Trophoblast cell (in vitro differentiated cells and primary cell): ENCODE measurements around the gene BRD9.
A peak's percentile ranks its signal among the peaks of the same experiment; 100 is the strongest.
"Not testable (repeated sequence)": the region's sequence is repeated elsewhere in the genome, so short reads cannot be mapped to it uniquely, and the experiment has no call there.

Experiments used
- DNase-seq, 2 donors: peaks; one replicate each; pipeline ENCODE4 v3.0.0-alpha.2; 2016
- H2AFZ ChIP-seq: 2 replicates; pipeline ENCODE4 v1.6.1; 2013; ENCODE audit warnings: low read length, moderate library complexity, mild to moderate bottlenecking; ENCODE audit not compliant: insufficient read depth, poor library complexity
- H2AK5ac ChIP-seq: 2 replicates; pipeline ENCODE4 v1.6.1; 2013; ENCODE audit warnings: mild to moderate bottlenecking, low read length
- H2BK120ac ChIP-seq: 2 replicates; pipeline ENCODE4 v1.6.1; 2013; ENCODE audit warnings: low read length, mild to moderate bottlenecking, moderate library complexity; ENCODE audit not compliant: insufficient read depth, poor library complexity
- H2BK12ac ChIP-seq: 2 replicates; pipeline ENCODE4 v1.6.1; 2013; ENCODE audit warnings: mild to moderate bottlenecking, low read length, moderate library complexity
- H2BK5ac ChIP-seq: 2 replicates; pipeline ENCODE4 v1.6.1; 2013; ENCODE audit warnings: low read length, low read depth, moderate library complexity, mild to moderate bottlenecking; ENCODE audit not compliant: poor library complexity
- H3K14ac ChIP-seq: 2 replicates; pipeline ENCODE4 v1.6.1; 2013; ENCODE audit warnings: mild to moderate bottlenecking, low read length
- H3K18ac ChIP-seq: 2 replicates; pipeline ENCODE4 v1.6.1; 2013; ENCODE audit warnings: mild to moderate bottlenecking, low read length
- H3K23ac ChIP-seq: 2 replicates; pipeline ENCODE4 v1.6.1; 2013; ENCODE audit warnings: low read length
- H3K27ac ChIP-seq: 2 replicates; pipeline ENCODE4 v1.5.1; 2013; ENCODE audit warnings: low read depth, mild to moderate bottlenecking, inconsistent platforms, low read length, moderate library complexity
- H3K27me3 ChIP-seq: 2 replicates; pipeline ENCODE4 v1.6.1; 2013; ENCODE audit warnings: inconsistent platforms, mild to moderate bottlenecking, low read length, moderate library complexity; ENCODE audit not compliant: insufficient read depth
- H3K36me3 ChIP-seq, 2 experiments: 1 replicate in 1 of 2; 2 replicates in 1 of 2; pipeline ENCODE4 v1.6.1; 2013; ENCODE audit warnings: low read length in 2 of 2, mild to moderate bottlenecking in 2 of 2, moderate library complexity in 1 of 2; ENCODE audit not compliant: insufficient read depth in 2 of 2, control insufficient read depth in 1 of 2
- H3K4ac ChIP-seq: 2 replicates; pipeline ENCODE4 v1.6.1; 2013; ENCODE audit warnings: low read depth, mild to moderate bottlenecking, low read length, moderate library complexity
- H3K4me1 ChIP-seq, 2 experiments: 1 replicate in 1 of 2; 2 replicates in 1 of 2; pipeline ENCODE4 v1.6.1; 2013; ENCODE audit warnings: low read length in 2 of 2, mild to moderate bottlenecking in 2 of 2, moderate library complexity in 1 of 2; ENCODE audit not compliant: insufficient read depth in 2 of 2, control insufficient read depth in 1 of 2
- H3K4me2 ChIP-seq: 2 replicates; pipeline ENCODE4 v1.6.1; 2013; ENCODE audit warnings: inconsistent platforms, mild to moderate bottlenecking, low read length, moderate library complexity
- H3K4me3 ChIP-seq: 2 replicates; pipeline ENCODE4 v1.5.1; 2013; ENCODE audit warnings: mild to moderate bottlenecking, low read depth, low read length, inconsistent platforms
- H3K79me1 ChIP-seq: one replicate; pipeline ENCODE4 v1.6.1; 2013; ENCODE audit warnings: low read length
- H3K79me2 ChIP-seq: 2 replicates; pipeline ENCODE4 v1.6.1; 2013; ENCODE audit warnings: low read length, mild to moderate bottlenecking; ENCODE audit not compliant: control insufficient read depth, insufficient read depth, poor library complexity
- H3K9ac ChIP-seq: 2 replicates; pipeline ENCODE4 v1.6.1; 2013; ENCODE audit warnings: mild to moderate bottlenecking, low read length
- H3K9me3 ChIP-seq: 2 replicates; pipeline ENCODE4 v1.6.1; 2013; ENCODE audit warnings: low read depth, mild to moderate bottlenecking, control low read depth, inconsistent platforms, low read length; ENCODE audit not compliant: insufficient read depth
- H4K12ac ChIP-seq: 2 replicates; pipeline ENCODE4 v1.6.1; 2013; ENCODE audit warnings: low read depth, mild to moderate bottlenecking, low read length, moderate library complexity
- H4K8ac ChIP-seq: 2 replicates; pipeline ENCODE4 v1.6.1; 2013; ENCODE audit warnings: low read depth, mild to moderate bottlenecking, low read length, moderate library complexity
- H4K91ac ChIP-seq: one replicate; pipeline ENCODE4 v1.6.1; 2013; ENCODE audit warnings: low read depth, mild to moderate bottlenecking, low read length, moderate library complexity
- WGBS: extraction: QIAGEN DNeasy Blood & Tissue Kit; methylation state at CpG from one replicate; pipeline ENCODE4 v1.1.7; 2013; ENCODE audit warnings: missing lambda C conversion rate; ENCODE audit not compliant: insufficient read length, insufficient coverage; ENCODE audit errors: extremely low coverage; 5-methylcytosine and 5-hydroxymethylcytosine counted together

The BRD9 gene

DNA sequence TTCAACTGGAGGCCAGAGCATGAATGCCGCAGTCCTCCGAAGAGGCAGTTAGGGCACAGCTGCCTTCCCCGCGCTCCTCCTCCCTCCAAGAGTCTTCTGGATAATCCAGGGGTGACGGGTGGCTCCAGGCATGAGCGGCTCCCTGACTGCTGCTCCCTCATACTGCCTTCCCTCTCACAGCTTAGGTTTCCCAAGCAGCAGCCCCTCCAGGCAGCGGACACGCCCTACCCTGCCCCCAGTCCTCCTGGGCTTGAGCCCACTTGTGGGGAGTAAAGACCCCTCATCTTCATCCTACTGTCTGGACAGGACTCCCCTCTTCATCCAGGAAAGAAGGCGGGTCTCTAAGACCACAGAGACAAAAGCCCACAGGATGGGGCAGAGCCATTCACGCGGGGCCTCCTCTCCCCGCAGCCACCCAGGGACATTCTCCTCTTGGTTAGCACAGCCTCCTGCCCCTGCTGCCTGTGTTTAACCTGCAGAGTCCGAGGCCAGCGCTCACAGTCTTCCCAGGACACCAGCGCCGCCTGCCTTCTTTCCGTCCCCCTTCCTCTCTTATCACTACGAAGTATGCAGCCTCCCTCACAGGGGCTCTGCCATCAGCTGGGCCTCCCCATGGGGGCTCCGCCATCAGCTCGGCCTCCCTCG, 47.4 kb downstream of the BRD9 start:
- H3K23ac ChIP-seq, H3K18ac ChIP-seq, H2BK5ac ChIP-seq, H3K4ac ChIP-seq, H2AFZ ChIP-seq, DNase-seq, H3K4me3 ChIP-seq, H2BK120ac ChIP-seq, H3K4me2 ChIP-seq, H2AK5ac ChIP-seq, H4K91ac ChIP-seq, H3K79me1 ChIP-seq, H3K14ac ChIP-seq, H3K27ac ChIP-seq, H3K79me2 ChIP-seq, H4K8ac ChIP-seq, H3K4me1 ChIP-seq, H3K9me3 ChIP-seq, H3K27me3 ChIP-seq, H4K12ac ChIP-seq, H2BK12ac ChIP-seq: not testable (repeated sequence)
- no CpG with 5 or more reads among the region's 21 CpGs for WGBS
- H3K9ac ChIP-seq = peak overlapping the region; percentile 43
- H3K36me3 ChIP-seq = peaks cover 3 to 13% of the 10 kb centered on the region in 2 experiments

DNA sequence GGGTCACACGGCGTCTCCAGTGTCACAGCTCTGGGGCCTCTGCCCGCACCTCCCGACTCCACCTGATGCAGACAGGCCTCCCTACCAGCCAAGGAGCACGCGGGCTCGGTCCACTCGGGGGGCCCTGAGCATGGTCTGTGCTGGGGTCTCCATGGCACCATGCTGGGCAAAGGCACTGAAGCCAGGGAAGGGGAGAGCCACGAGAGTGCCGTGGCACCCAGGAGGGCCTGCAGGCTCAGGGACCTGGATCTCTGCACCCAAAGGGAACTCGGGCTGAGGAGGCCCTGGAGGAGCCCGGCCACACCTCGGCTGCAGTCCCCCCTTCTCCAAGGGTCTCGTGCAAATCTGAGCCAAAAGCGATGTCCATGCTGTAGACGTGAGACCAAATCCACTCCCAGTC, 48.2 kb downstream of the BRD9 start:
- not testable (repeated sequence) for H4K12ac ChIP-seq, H2BK120ac ChIP-seq, H3K4me2 ChIP-seq, H3K23ac ChIP-seq, H3K79me2 ChIP-seq, H2AFZ ChIP-seq, H3K79me1 ChIP-seq, H3K4ac ChIP-seq, H3K9me3 ChIP-seq, H3K14ac ChIP-seq, H4K8ac ChIP-seq, DNase-seq, H2AK5ac ChIP-seq, H3K9ac ChIP-seq, H3K18ac ChIP-seq, H3K4me1 ChIP-seq, H3K4me3 ChIP-seq, H3K27me3 ChIP-seq, H2BK12ac ChIP-seq, H4K91ac ChIP-seq, H3K27ac ChIP-seq, H2BK5ac ChIP-seq
- WGBS = no CpG with 5 or more reads among the region's 16 CpGs
- H3K36me3 ChIP-seq = peaks cover 1 to 15% of the 10 kb centered on the region in 2 experiments

DNA sequence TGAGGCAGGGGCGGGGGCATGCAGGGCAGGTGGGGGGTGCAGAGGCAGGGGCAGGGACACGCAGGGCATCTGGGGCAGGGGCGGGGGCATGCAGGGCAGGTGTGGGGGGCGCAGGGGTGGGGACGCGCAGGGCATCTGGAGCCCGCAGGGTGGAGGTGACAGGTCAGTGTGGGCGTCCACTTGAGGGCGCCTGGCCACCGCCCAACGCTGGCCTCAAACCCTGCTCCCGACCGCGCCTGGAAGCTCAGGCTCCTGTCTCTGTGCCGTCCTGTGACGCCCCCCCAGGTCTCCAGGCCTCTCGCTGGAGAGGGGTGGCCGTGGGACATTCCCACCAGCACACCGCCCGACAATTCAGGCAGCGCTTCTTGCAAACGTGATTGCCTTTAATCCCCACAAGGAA, 48.7 kb downstream of the BRD9 start:
- not testable (repeated sequence) for H3K4me2 ChIP-seq, H3K4me1 ChIP-seq, H3K23ac ChIP-seq, H4K12ac ChIP-seq, H3K9ac ChIP-seq, H3K79me1 ChIP-seq, H3K4me3 ChIP-seq, H4K91ac ChIP-seq, H4K8ac ChIP-seq, DNase-seq, H2BK5ac ChIP-seq, H2AFZ ChIP-seq, H3K79me2 ChIP-seq, H3K27ac ChIP-seq, H3K18ac ChIP-seq, H3K4ac ChIP-seq, H2BK120ac ChIP-seq, H2BK12ac ChIP-seq, H3K9me3 ChIP-seq, H3K14ac ChIP-seq, H3K27me3 ChIP-seq, H2AK5ac ChIP-seq
- H3K36me3 ChIP-seq = peaks cover 1 to 15% of the 10 kb centered on the region in 2 experiments
- no CpG with 5 or more reads among the region's 22 CpGs for WGBS

DNA sequence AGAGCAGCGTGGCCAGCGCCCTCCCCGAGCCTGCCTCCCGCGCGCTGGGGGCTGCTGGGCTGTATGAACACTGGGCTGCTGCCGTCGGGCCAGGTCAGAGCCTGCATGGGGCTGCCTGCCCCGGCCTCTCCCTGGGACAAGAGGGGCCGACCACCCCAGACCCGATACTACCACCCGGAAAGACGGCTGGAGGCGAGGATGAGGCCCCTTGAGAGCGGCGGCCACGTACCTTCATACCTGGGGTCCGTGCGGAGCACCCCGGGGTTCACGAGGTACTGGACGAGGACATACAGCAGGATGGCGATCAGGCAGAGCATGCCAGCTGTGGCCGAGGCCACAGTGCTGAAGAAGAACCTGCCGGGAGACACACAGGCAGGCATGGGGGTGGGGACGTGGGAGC, 49.2 kb downstream of the BRD9 start:
- not testable (repeated sequence) for H2AK5ac ChIP-seq, H2BK120ac ChIP-seq, H2AFZ ChIP-seq, H3K79me1 ChIP-seq, H3K14ac ChIP-seq, H4K91ac ChIP-seq, H4K12ac ChIP-seq, H3K4ac ChIP-seq, H3K9me3 ChIP-seq, H3K18ac ChIP-seq, H2BK12ac ChIP-seq, H2BK5ac ChIP-seq, H3K4me2 ChIP-seq, H3K9ac ChIP-seq, H3K27ac ChIP-seq, DNase-seq, H3K27me3 ChIP-seq, H3K23ac ChIP-seq, H4K8ac ChIP-seq, H3K79me2 ChIP-seq, H3K4me3 ChIP-seq, H3K4me1 ChIP-seq
- WGBS = no CpG with 5 or more reads among the region's 26 CpGs
- H3K36me3 ChIP-seq = peaks cover 1 to 12% of the 10 kb centered on the region in 2 experiments
